Breast epithelium (tissue), 3 donors: ENCODE data around the gene MAN1A1.

Experiments used
- CTCF ChIP-seq, 3 donors: fragments of 450-650 bp; IDR thresholded peaks; one replicate each; pipeline ENCODE4 v1.5.1; 2016 to 2017; ENCODE audit warnings: antibody characterized with exemption in 3 of 3, mild to moderate bottlenecking in 3 of 3, moderate library complexity in 3 of 3
- POLR2A ChIP-seq: fragments of 450-650 bp; IDR thresholded peaks from one replicate; pipeline ENCODE4 v1.6.1; 2016; ENCODE audit warnings: antibody characterized with exemption, mild to moderate bottlenecking, moderate library complexity
- POLR2AphosphoS5 ChIP-seq, 3 donors: sonication (generic); formaldehyde crosslinking; IDR thresholded peaks; one replicate each; pipeline ENCODE4 v1.6.1; 2017; ENCODE audit warnings: antibody characterized with exemption in 3 of 3

GRCh38 chr6:119264854-119265397 lies 84.6 kb downstream of the MAN1A1 start:
- no peak for TF ChIP-seq CTCF (IDR thresholded peaks at IDR 0.05)
- TF ChIP-seq POLR2A, result no peak
- TF ChIP-seq POLR2AphosphoS5 (IDR thresholded peaks at IDR 0.05), result no peak
